HCT116 (cell line): ENCODE measurements around the gene GPR180. TPM values are rescaled to one million over a fixed set of nuclear protein-coding genes. Genes with fewer than 3 reads are reported as not detected.

ENCODE experiments used
- ATAC-seq: fragments of 200-7000 bp; cut with Tn5 transposase; 2 replicates; pipeline ENCODE4 v1.9.1; 2020; ENCODE audit warnings: mild to moderate bottlenecking, moderate library complexity
- BruUV-seq: library from RNA; stranded (reverse); fragments of 400-500 nt; replicated peaks from 2 replicates; lab custom pipeline; 2021; lab: Mats Ljungman, UMichigan
- CTCF ChIA-PET: fragments of 300-600 bp; sonication (Branson Sonifier 250); formaldehyde crosslinking; loops from one replicate; lab custom pipeline; 2021; ENCODE audit warnings: antibody characterized with exemption; lab: Charles Lee
- POLR2A ChIA-PET: fragments of 300-600, 350-600 bp; sonication (Branson Sonifier 250); formaldehyde crosslinking; loops from one replicate; lab custom pipeline; 2021; ENCODE audit warnings: antibody characterized with exemption; lab: Charles Lee
- RAD21 ChIA-PET, 2 experiments: fragments of 300-600 bp; sonication (Branson Sonifier 250); formaldehyde crosslinking; loops; one replicate each; lab custom pipeline; 2023; ENCODE audit warnings: low total read pairs in 2 of 2; ENCODE audit not compliant: uncharacterized antibody in 2 of 2, unreplicated experiment in 2 of 2, low non-redundant PET in 1 of 2; lab: Charles Lee
- DNase-seq: peaks from one replicate; pipeline ENCODE4 v3.0.0-alpha.2; 2010; ENCODE audit warnings: low read depth, low spot score
- H2AFZ ChIP-seq: fragments of 200-600 bp; shearing (Covaris generic), sonication (generic); 2 replicates; pipeline ENCODE4 v1.6.1; 2017; ENCODE audit warnings: low read depth, mixed run types, mixed read lengths, antibody characterized with exemption, low read length; ENCODE audit not compliant: poor library complexity, severe bottlenecking
- H3K27ac ChIP-seq: 2 replicates; pipeline ENCODE4 v1.5.1; 2012; ENCODE audit warnings: low read depth, low read length
- H3K27me3 ChIP-seq: fragments of 200-600 bp; sonication (generic); 2 replicates; pipeline ENCODE4 v1.6.1; 2016; ENCODE audit warnings: mixed run types, low read length, mixed read lengths; ENCODE audit not compliant: insufficient read depth
- H3K36me3 ChIP-seq, 2 experiments: fragments of 200-500 bp in 1 of 2; fragments of 200-600 bp in 1 of 2; sonication (Bioruptor generic) in 1 of 2; sonication (generic) in 1 of 2; 2 replicates each; pipeline versions ENCODE4 v1.5.1 to v1.6.1; 2014 to 2016; ENCODE audit warnings: low read length in 2 of 2, inconsistent platforms in 1 of 2, mixed read lengths in 1 of 2, mixed run types in 1 of 2; ENCODE audit not compliant: insufficient read depth in 2 of 2, control insufficient read depth in 1 of 2
- H3K4me1 ChIP-seq, 2 experiments: fragments of 200-600 bp in 1 of 2; sonication (generic) in 1 of 2; 2 replicates each; pipeline versions ENCODE4 v1.5.1 to v1.6.1; 2012 to 2017; ENCODE audit warnings: low read length in 2 of 2, inconsistent platforms in 1 of 2, mild to moderate bottlenecking in 1 of 2, mixed read lengths in 1 of 2, mixed run types in 1 of 2, moderate library complexity in 1 of 2; ENCODE audit not compliant: insufficient read depth in 2 of 2, control insufficient read depth in 1 of 2
- H3K4me2 ChIP-seq: fragments of 200-600 bp; sonication (generic); 2 replicates; pipeline ENCODE4 v1.6.1; 2017; ENCODE audit warnings: mixed run types, low read length, mixed read lengths
- H3K4me3 ChIP-seq, 2 experiments: fragments of 200-600 bp in 1 of 2; sonication (generic) in 1 of 2; replicated peaks in 1 of 2; 2 replicates each; pipeline ENCODE4 v1.5.1; 2011 to 2016; ENCODE audit warnings: low read length in 2 of 2, control low read depth in 1 of 2, low read depth in 1 of 2, mild to moderate bottlenecking in 1 of 2, mixed read lengths in 1 of 2, mixed run types in 1 of 2
- H3K79me2 ChIP-seq: fragments of 200-600 bp; sonication (generic); 2 replicates; pipeline ENCODE4 v1.6.1; 2017; ENCODE audit warnings: mild to moderate bottlenecking, mixed run types, low read length, moderate library complexity, mixed read lengths; ENCODE audit not compliant: insufficient read depth
- H3K9ac ChIP-seq: fragments of 200-600 bp; sonication (generic); 2 replicates; pipeline ENCODE4 v1.6.1; 2016; ENCODE audit warnings: low read length, mixed read lengths
- H3K9me2 ChIP-seq: fragments of 200-600 bp; sonication (generic), shearing (Covaris generic); 2 replicates; pipeline ENCODE4 v1.6.1; 2017; ENCODE audit warnings: mixed run types, mild to moderate bottlenecking, moderate library complexity; ENCODE audit not compliant: insufficient read depth
- H3K9me3 ChIP-seq, 2 experiments: fragments of 200-500 bp in 1 of 2; fragments of 200-600 bp in 1 of 2; sonication (Bioruptor generic) in 1 of 2; sonication (generic) in 1 of 2; 2 replicates each; pipeline ENCODE4 v1.6.1; 2014 to 2017; ENCODE audit warnings: low read length in 2 of 2, mixed read lengths in 2 of 2, inconsistent platforms in 1 of 2, low read depth in 1 of 2, mild to moderate bottlenecking in 1 of 2, mixed run types in 1 of 2, moderate library complexity in 1 of 2; ENCODE audit not compliant: control insufficient read depth in 1 of 2, insufficient read depth in 1 of 2
- H4K20me1 ChIP-seq: fragments of 200-600 bp; sonication (generic), shearing (Covaris generic); 2 replicates; pipeline ENCODE4 v1.6.1; 2017; ENCODE audit warnings: mixed run types, mild to moderate bottlenecking, moderate library complexity; ENCODE audit not compliant: insufficient read depth
- CBX3 ChIP-seq: IDR thresholded peaks from 2 replicates; pipeline ENCODE4 v1.6.1; 2012; ENCODE audit warnings: low read depth
- CEBPB ChIP-seq: IDR thresholded peaks from 2 replicates; pipeline ENCODE4 v1.6.1; 2012; ENCODE audit warnings: low read depth
- EGR1 ChIP-seq: IDR thresholded peaks from 2 replicates; pipeline ENCODE4 v1.6.1; 2012; ENCODE audit warnings: low read depth
- EZH2phosphoT487 ChIP-seq: fragments of 200-600 bp; IDR thresholded peaks from 2 replicates; pipeline ENCODE4 v1.6.1; 2018; ENCODE audit warnings: antibody characterized with exemption, borderline replicate concordance
- JUND ChIP-seq: IDR thresholded peaks from 2 replicates; pipeline ENCODE4 v1.6.1; 2012
- POLR2A ChIP-seq: IDR thresholded peaks from 2 replicates; pipeline ENCODE4 v1.7.0; 2011; ENCODE audit warnings: borderline replicate concordance; ENCODE audit not compliant: insufficient read depth, insufficient read length; ENCODE audit errors: extremely low read depth
- POLR2AphosphoS5 ChIP-seq: IDR thresholded peaks from 2 replicates; pipeline ENCODE4 v1.6.1; 2011; ENCODE audit warnings: mild to moderate bottlenecking, low read depth, low read length, moderate library complexity
- RAD21 ChIP-seq: IDR thresholded peaks from 2 replicates; pipeline ENCODE4 v1.6.1; 2012; ENCODE audit warnings: low read depth, mild to moderate bottlenecking
- SP1 ChIP-seq: IDR thresholded peaks from 2 replicates; pipeline ENCODE4 v1.6.1; 2012; ENCODE audit warnings: low read depth
- YY1 ChIP-seq: IDR thresholded peaks from 2 replicates; pipeline ENCODE4 v1.6.1; 2011; ENCODE audit warnings: low read length, low read depth, moderate library complexity, mild to moderate bottlenecking; ENCODE audit not compliant: insufficient replicate concordance; ENCODE audit errors: extremely low read depth
- ZNF274 ChIP-seq: fragments of 200-500 bp; sonication (Bioruptor generic); IDR thresholded peaks from 2 replicates; pipeline ENCODE4 v1.6.1; 2014; ENCODE audit warnings: mild to moderate bottlenecking, low read depth, low read length, inconsistent platforms
- intact Hi-C: fragments of 100-400 bp; cut with micrococcal nuclease; formaldehyde crosslinking; loops from 2 replicates; pipeline ENCODE4 v1.10.0; 2022
- total RNA-seq: library from RNA; stranded (reverse); gene quantifications from one replicate; pipeline ENCODE4 v1.2.1, GENCODE V29; 2021; ENCODE audit not compliant: unreplicated experiment
- TF ChIP-seq, protein P1 (sequence below): IDR thresholded peaks from 2 replicates; pipeline ENCODE4 v1.6.1; 2011; ENCODE audit warnings: mild to moderate bottlenecking, low read length, moderate library complexity; ENCODE audit not compliant: insufficient replicate concordance; ENCODE audit errors: extremely low read depth
- TF ChIP-seq, protein P2 (sequence below): IDR thresholded peaks from 2 replicates; pipeline ENCODE4 v1.6.1; 2012
- TF ChIP-seq, protein P3 (sequence below), 3 experiments: fragments of 200-600 bp in 1 of 3; sonication (generic) in 1 of 3; IDR thresholded peaks in 2 of 3; conservative IDR thresholded peaks in 1 of 3; 2 replicates each; pipeline ENCODE4 v1.5.1; 2012 to 2017; ENCODE audit warnings: low read depth in 2 of 3, low read length in 2 of 3, antibody characterized with exemption in 1 of 3, borderline replicate concordance in 1 of 3, control low read depth in 1 of 3, mild to moderate bottlenecking in 1 of 3, mixed read lengths in 1 of 3, mixed run types in 1 of 3, moderate library complexity in 1 of 3; ENCODE audit not compliant: insufficient read depth in 1 of 3

Gene GPR180
- total RNA-seq, 1 experiment from 2014 or later = 6.4 TPM

DNA sequence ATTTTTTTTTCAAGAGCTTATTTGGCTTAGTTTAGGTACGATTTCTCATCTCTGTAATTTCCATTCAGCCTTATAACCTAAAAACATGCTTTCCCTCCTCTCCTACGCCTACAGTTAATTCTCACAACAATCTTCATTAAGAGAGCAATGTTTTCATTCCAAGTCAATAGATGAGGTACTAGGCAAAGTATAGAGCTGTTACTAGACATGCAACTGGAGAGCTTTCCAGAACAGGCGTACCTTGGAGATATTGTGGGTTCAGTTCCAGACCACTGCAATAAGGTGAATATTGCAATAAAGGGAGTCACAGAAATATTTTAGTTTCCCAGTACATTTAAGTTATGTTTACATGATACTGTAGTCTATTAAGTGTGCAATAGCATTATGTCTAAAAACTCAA is 40.5 kb upstream of the GPR180 start:
- H3K4me1 ChIP-seq = no peaks in the 10 kb centered on the region
- H3K27ac ChIP-seq = no peak overlapping the region
- no peaks in the 10 kb centered on the region for H3K9me3 ChIP-seq
- ChIA-PET CTCF (no interaction called here), RAD21 (no interaction called here), POLR2A (interaction anchor here (0.8 kb wide), 1 partner anchor 12 kb away, joined by 4 read pairs; no protein-coding TSS in a partner anchor)
- no peak for ATAC-seq
- no peaks in the 10 kb centered on the region for H3K9me2 ChIP-seq
- no peak overlapping the region for H3K4me3 ChIP-seq
- TF ChIP-seq, protein P1, sequence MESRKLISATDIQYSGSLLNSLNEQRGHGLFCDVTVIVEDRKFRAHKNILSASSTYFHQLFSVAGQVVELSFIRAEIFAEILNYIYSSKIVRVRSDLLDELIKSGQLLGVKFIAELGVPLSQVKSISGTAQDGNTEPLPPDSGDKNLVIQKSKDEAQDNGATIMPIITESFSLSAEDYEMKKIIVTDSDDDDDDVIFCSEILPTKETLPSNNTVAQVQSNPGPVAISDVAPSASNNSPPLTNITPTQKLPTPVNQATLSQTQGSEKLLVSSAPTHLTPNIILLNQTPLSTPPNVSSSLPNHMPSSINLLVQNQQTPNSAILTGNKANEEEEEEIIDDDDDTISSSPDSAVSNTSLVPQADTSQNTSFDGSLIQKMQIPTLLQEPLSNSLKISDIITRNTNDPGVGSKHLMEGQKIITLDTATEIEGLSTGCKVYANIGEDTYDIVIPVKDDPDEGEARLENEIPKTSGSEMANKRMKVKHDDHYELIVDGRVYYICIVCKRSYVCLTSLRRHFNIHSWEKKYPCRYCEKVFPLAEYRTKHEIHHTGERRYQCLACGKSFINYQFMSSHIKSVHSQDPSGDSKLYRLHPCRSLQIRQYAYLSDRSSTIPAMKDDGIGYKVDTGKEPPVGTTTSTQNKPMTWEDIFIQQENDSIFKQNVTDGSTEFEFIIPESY = no peak
- no peak for TF ChIP-seq CBX3
- TF ChIP-seq CEBPB = no peak
- TF ChIP-seq POLR2AphosphoS5 = no peak
- no peak for TF ChIP-seq EGR1
- no peak for TF ChIP-seq YY1
- no peaks in the 10 kb centered on the region for H3K36me3 ChIP-seq
- no peak overlapping the region for H2AFZ ChIP-seq
- intact Hi-C loops = loop anchor here (2.0 kb wide), 1 partner anchor 14 kb away; no protein-coding TSS in a partner anchor
- no peak overlapping the region for H3K4me2 ChIP-seq
- no peaks in the 10 kb centered on the region for H4K20me1 ChIP-seq
- DNase-seq = no peak
- no peaks in the 10 kb centered on the region for H3K27me3 ChIP-seq
- H3K79me2 ChIP-seq = no peaks in the 10 kb centered on the region
- BruUV-seq = no TSS peak
- no peak overlapping the region for H3K9ac ChIP-seq

DNA sequence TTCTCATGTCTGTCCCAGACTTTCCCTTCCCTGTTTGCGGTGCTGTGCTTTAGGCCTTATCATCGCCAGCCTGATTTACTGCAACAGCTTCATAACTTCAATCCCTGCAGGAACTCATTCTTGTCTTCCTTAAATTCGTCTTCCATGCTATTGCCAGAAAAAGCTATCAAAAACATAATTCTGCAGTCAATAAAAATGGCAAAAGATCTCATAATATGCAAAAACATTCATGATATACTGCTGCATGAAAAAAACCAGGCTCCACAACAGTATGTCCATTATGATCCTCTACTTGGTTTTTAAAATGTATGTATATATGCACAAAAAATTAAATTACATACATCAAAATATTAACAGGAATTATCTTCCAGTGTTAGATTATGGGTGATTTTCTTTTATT is 34.1 kb upstream of the GPR180 start:
- Histone ChIP-seq H3K79me2 (no peaks in the 10 kb centered on the region), H2AFZ (no peak overlapping the region), H3K27me3 (no peaks in the 10 kb centered on the region), H4K20me1 (no peaks in the 10 kb centered on the region), H3K4me2 (no peak overlapping the region), H3K4me3 (no peak overlapping the region), H3K9me2 (no peaks in the 10 kb centered on the region), H3K9ac (no peak overlapping the region), H3K36me3 (peaks cover 6 to 8% of the 10 kb centered on the region in 2 experiments; a peak in 3 of 4 replicates), H3K9me3 (no peaks in the 10 kb centered on the region), H3K4me1 (no peaks in the 10 kb centered on the region), H3K27ac (no peak overlapping the region)
- RAD21 ChIA-PET = no interaction called here
- intact Hi-C loops = no loop called here
- ATAC-seq = no peak
- no TSS peak for BruUV-seq
- POLR2A ChIA-PET = interaction anchor here (0.7 kb wide), 1 partner anchor 28 kb away, joined by 3 read pairs; the partner anchor contains the start of gene TGDS
- no peak for DNase-seq
- CTCF ChIA-PET = no interaction called here
- TF ChIP-seq JUND (no peak), CEBPB (no peak), EGR1 (no peak), ZNF274 (no peak), POLR2A (no peak), EZH2phosphoT487 (no peak), CBX3 (no peak), SP1 (no peak), POLR2AphosphoS5 (no peak), RAD21 (no peak)
- TF ChIP-seq, protein P2, sequence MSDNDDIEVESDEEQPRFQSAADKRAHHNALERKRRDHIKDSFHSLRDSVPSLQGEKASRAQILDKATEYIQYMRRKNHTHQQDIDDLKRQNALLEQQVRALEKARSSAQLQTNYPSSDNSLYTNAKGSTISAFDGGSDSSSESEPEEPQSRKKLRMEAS = no peak
- TF ChIP-seq, protein P3, sequence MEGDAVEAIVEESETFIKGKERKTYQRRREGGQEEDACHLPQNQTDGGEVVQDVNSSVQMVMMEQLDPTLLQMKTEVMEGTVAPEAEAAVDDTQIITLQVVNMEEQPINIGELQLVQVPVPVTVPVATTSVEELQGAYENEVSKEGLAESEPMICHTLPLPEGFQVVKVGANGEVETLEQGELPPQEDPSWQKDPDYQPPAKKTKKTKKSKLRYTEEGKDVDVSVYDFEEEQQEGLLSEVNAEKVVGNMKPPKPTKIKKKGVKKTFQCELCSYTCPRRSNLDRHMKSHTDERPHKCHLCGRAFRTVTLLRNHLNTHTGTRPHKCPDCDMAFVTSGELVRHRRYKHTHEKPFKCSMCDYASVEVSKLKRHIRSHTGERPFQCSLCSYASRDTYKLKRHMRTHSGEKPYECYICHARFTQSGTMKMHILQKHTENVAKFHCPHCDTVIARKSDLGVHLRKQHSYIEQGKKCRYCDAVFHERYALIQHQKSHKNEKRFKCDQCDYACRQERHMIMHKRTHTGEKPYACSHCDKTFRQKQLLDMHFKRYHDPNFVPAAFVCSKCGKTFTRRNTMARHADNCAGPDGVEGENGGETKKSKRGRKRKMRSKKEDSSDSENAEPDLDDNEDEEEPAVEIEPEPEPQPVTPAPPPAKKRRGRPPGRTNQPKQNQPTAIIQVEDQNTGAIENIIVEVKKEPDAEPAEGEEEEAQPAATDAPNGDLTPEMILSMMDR (IDR thresholded peaks at IDR 0.05 in 2 of 3, conservative IDR thresholded peaks at IDR 0.05 in 1 of 3; ENCODE audit: borderline replicate concordance in 1 of 3, insufficient read depth in 1 of 3, low read depth in 2 of 3, low read length in 2 of 3) = no peak
- TF ChIP-seq, protein P1 = no peak
